Body of pancreas (tissue), 4 donors: ENCODE results near the gene AUTS2.

ENCODE experiments used
- CTCF ChIP-seq, 7 experiments: fragments of 450-650 bp in 4 of 7; fragments of 200-600 bp in 3 of 7; sonication (generic) in 3 of 7; IDR thresholded peaks; one replicate each; pipeline ENCODE4 v1.5.1; 2016 to 2019; ENCODE audit warnings: antibody characterized with exemption in 7 of 7
- POLR2A ChIP-seq, 3 donors: fragments of 450-650 bp; IDR thresholded peaks; one replicate each; pipeline ENCODE4 v1.6.1; 2016; ENCODE audit warnings: antibody characterized with exemption in 3 of 3, mild to moderate bottlenecking in 2 of 3

GRCh38 chr7:69681181-69681580, 82.9 kb downstream of the AUTS2 start:
- no peak for TF ChIP-seq CTCF (IDR thresholded peaks at IDR 0.05)
- no peak for TF ChIP-seq POLR2A (IDR thresholded peaks at IDR 0.05)
